Measurements from ENCODE around the gene HIPK4. TPM values are rescaled to one million over a fixed set of nuclear protein-coding genes. Genes with fewer than 3 reads are reported as not detected.
A peak's percentile ranks its signal among the peaks of the same experiment; 100 is the strongest.

HIPK4 gene
- total RNA-seq, 1 experiment from 2014 or later, result 0.31 TPM

- TF ChIP-seq ETV6 (CRISPR knock-in tag; IDR thresholded peaks at IDR 0.05) (peak; percentile 65; the same call in 1 of the 2 replicates), ZNF138 (CRISPR knock-in tag; conservative IDR thresholded peaks at IDR 0.05) (no peak), GTF2I (CRISPR knock-in tag; conservative IDR thresholded peaks at IDR 0.05) (no peak), SOX15 (CRISPR knock-in tag; IDR thresholded peaks at IDR 0.05) (no peak), OVOL2 (CRISPR knock-in tag; IDR thresholded peaks at IDR 0.05; ENCODE audit: borderline replicate concordance) (no peak), FOXP1 (CRISPR knock-in tag; IDR thresholded peaks at IDR 0.05; ENCODE audit: borderline replicate concordance) (peak; percentile 76; the same call in 1 of the 2 replicates), ZNF121 (CRISPR knock-in tag; IDR thresholded peaks at IDR 0.05) (peak; percentile 43; the same call in 1 of the 2 replicates), ARID4B (CRISPR knock-in tag; IDR thresholded peaks at IDR 0.05; ENCODE audit: borderline replicate concordance) (0 out of 2 replicates have a peak, but pooled peaks have one; percentile 68), SMAD4 (CRISPR knock-in tag; IDR thresholded peaks at IDR 0.05) (0 out of 2 replicates have a peak, but pooled peaks have one; percentile 39), CTCF (IDR thresholded peaks at IDR 0.05) (no peak), USF2 (CRISPR knock-in tag; IDR thresholded peaks at IDR 0.05) (peak; percentile 86), FOXK1 (CRISPR knock-in tag; IDR thresholded peaks at IDR 0.05) (0 out of 2 replicates have a peak, but pooled peaks have one; percentile 44), TEAD1 (CRISPR knock-in tag; IDR thresholded peaks at IDR 0.05) (peak; percentile 90), CREB1 (CRISPR knock-in tag; IDR thresholded peaks at IDR 0.05) (0 out of 2 replicates have a peak, but pooled peaks have one; percentile 41)
Measured at GRCh38 chr19:40398417-40399131, 8.6 kb upstream of the HIPK4 start (continued).

GRCh38 chr19:40397568-40397906, 7.6 kb upstream of the HIPK4 start:
- ChIA-PET CTCF (interaction anchor here (1.1 to 1.3 kb wide), 2 partner anchors 23 to 92 kb away, joined by 5 to 6 read pairs; no protein-coding TSS in a partner anchor), POLR2A (interaction anchor here (1.1 kb wide), 1 partner anchor 46 kb away, joined by 3 read pairs; no protein-coding TSS in a partner anchor)
- H3K4me3 Mint-ChIP-seq, result no peak overlapping the region
- TF ChIP-seq KAT7 (CRISPR knock-in tag; IDR thresholded peaks at IDR 0.05; ENCODE audit: borderline replicate concordance), result no peak
- no peak for TF ChIP-seq NR3C1 (CRISPR knock-in tag; conservative IDR thresholded peaks at IDR 0.05; ENCODE audit: low read depth)
- TF ChIP-seq NFE2L1 (CRISPR knock-in tag; IDR thresholded peaks at IDR 0.05), result no peak
- TF ChIP-seq ATF6 (CRISPR knock-in tag; IDR thresholded peaks at IDR 0.05), result no peak
- no peak for TF ChIP-seq CBFB (CRISPR knock-in tag; IDR thresholded peaks at IDR 0.05; ENCODE audit: low read depth)
- no peak for TF ChIP-seq ZNF671 (CRISPR knock-in tag; IDR thresholded peaks at IDR 0.05)
- no peak for TF ChIP-seq FOXP4 (CRISPR knock-in tag; IDR thresholded peaks at IDR 0.05)
- no peak for TF ChIP-seq SP1 (CRISPR knock-in tag; conservative IDR thresholded peaks at IDR 0.05)
- TF ChIP-seq ATF3 (CRISPR knock-in tag; conservative IDR thresholded peaks at IDR 0.05), result no peak
- TF ChIP-seq TEAD1 (CRISPR knock-in tag; IDR thresholded peaks at IDR 0.05), result no peak
- TF ChIP-seq HMGA2 (CRISPR knock-in tag; IDR thresholded peaks at IDR 0.05), result no peak
- TF ChIP-seq ZNF396 (CRISPR knock-in tag; IDR thresholded peaks at IDR 0.05; ENCODE audit: borderline replicate concordance), result no peak
- TF ChIP-seq JAZF1 (CRISPR knock-in tag; IDR thresholded peaks at IDR 0.05), result no peak

More at GRCh38 chr19:40397568-40397906, 7.6 kb upstream of the HIPK4 start:
- peaks cover 6% of the 10 kb centered on the region for H3K4me1 Mint-ChIP-seq
- DNase-seq (ENCODE audit: low spot score) (no peak), ATAC-seq (no peak)
- no peak overlapping the region for H3K27ac Mint-ChIP-seq
- no peaks in the 10 kb centered on the region for H3K9me3 Mint-ChIP-seq
- H3K36me3 Mint-ChIP-seq, result no peaks in the 10 kb centered on the region
- peaks cover 37% of the 10 kb centered on the region for H3K27me3 Mint-ChIP-seq (ENCODE audit: low read depth)

Data from WTC11 (cell line).